Activated naive CD4-positive, alpha-beta T cell treated with anti-CD3 and anti-CD28 coated beads, Interleukin-2, amount 10 ng/mL, durations not matched to agents 7 days and 5 days (primary cell): Measurements from ENCODE around the gene CHRNA4.

Experiments
- CTCF ChIA-PET: fragments of 350-600 bp; sonication (Branson Sonifier 250); formaldehyde crosslinking; loops from one replicate; lab custom pipeline; 2021; ENCODE audit warnings: antibody characterized with exemption; lab: Charles Lee
- DNase-seq: peaks from one replicate; pipeline ENCODE4 v3.0.0-alpha.2; 2020
- H3K27ac Mint-ChIP-seq: one replicate; pipeline ENCODE4 v1.8.0; 2021; ENCODE audit warnings: mild to moderate bottlenecking, moderate library complexity, mixed read lengths
- H3K27me3 Mint-ChIP-seq: one replicate; pipeline ENCODE4 v1.8.0; 2021; ENCODE audit warnings: mild to moderate bottlenecking, mixed read lengths
- H3K36me3 Mint-ChIP-seq: one replicate; pipeline ENCODE4 v1.8.0; 2021; ENCODE audit warnings: mixed read lengths
- H3K4me1 Mint-ChIP-seq: one replicate; pipeline ENCODE4 v1.8.0; 2021; ENCODE audit warnings: mixed read lengths
- H3K4me3 Mint-ChIP-seq: one replicate; pipeline ENCODE4 v1.8.0; 2021; ENCODE audit warnings: mild to moderate bottlenecking, moderate library complexity, mixed read lengths
- H3K9me3 Mint-ChIP-seq: one replicate; pipeline ENCODE4 v1.8.0; 2021; ENCODE audit warnings: mixed read lengths

CHRNA4 gene

DNA sequence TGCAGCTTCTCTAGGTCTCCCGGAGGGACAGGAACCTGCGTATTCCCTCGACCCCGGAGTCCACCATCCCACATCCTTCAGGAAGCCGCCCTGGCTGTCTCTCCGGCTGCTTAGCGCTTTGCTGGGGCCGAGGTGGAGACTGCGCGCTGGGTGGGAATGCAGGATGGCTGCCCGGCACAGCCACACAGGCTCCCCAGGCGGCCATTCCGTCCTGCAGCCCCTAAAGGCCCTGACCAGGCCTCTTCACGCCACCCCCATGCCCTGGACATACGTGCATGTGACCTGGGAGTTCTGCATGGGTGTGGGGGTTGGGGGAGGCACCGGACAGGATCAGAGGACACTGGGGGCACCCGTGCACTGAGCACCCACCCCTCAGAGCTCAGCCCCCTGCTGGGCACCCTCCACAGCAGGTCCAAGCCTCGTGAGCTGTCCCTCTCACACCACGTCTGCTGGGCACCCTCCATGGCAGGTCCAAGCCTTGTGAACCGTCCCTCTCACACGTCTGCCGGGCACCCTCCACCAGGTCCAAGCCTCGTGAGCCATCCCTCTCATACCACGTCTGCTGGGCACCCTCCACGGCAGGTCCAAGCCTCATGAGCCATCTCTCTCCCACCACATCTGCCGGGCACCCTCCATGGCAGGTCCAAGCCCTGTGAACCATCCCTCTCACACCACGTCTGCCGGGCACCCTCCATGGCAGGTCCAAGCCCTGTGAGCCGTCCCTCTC lies 40.4 kb upstream of the CHRNA4 start:
- H3K36me3 Mint-ChIP-seq = no peaks in the 10 kb centered on the region
- no peak overlapping the region for H3K4me3 Mint-ChIP-seq
- peaks cover 6% of the 10 kb centered on the region for H3K27me3 Mint-ChIP-seq
- H3K4me1 Mint-ChIP-seq = no peaks in the 10 kb centered on the region
- H3K27ac Mint-ChIP-seq = no peak overlapping the region
- CTCF ChIA-PET = no interaction called here
- no peak for DNase-seq
- H3K9me3 Mint-ChIP-seq = peaks cover 2% of the 10 kb centered on the region

DNA sequence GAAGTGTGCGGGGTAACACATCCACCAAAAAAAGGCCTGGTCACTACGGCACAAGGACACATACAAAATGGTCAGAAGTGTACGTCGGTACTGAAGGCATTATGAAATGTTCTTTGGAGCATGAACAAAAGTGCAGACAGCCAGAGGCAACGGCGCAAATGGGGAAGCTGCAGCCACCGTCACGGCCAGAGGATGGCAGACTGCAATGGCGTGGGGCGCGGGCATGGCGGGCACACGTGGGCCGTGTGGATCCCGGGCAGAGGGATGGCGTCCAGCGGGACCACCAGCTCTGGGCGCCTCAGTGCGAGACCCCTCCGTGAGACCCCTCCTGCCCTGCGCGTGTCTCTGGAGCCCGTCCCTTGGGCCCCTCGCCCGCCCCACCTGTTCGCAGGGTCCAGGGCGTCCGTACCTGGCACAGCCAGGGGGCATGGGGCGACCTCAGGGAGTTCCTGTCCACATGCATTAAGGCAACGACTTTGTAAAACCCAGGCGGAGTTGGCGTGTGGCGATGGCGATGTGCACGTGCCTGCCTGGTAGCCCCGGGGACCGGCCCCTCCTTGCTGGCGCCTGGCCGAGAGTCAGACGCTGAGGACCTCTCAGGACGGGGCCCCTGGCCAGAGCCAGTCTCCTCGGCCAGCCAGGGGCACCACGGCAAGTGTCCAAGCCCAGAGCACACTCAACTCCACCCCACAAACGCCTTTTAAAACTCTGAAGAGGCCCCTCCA lies 39.5 kb upstream of the CHRNA4 start:
- H3K4me3 Mint-ChIP-seq = no peak overlapping the region
- no peak overlapping the region for H3K27ac Mint-ChIP-seq
- peaks cover 2% of the 10 kb centered on the region for H3K9me3 Mint-ChIP-seq
- H3K27me3 Mint-ChIP-seq = peaks cover 8% of the 10 kb centered on the region
- H3K4me1 Mint-ChIP-seq = no peaks in the 10 kb centered on the region
- no peaks in the 10 kb centered on the region for H3K36me3 Mint-ChIP-seq
- DNase-seq = no peak
- CTCF ChIA-PET = no interaction called here

DNA sequence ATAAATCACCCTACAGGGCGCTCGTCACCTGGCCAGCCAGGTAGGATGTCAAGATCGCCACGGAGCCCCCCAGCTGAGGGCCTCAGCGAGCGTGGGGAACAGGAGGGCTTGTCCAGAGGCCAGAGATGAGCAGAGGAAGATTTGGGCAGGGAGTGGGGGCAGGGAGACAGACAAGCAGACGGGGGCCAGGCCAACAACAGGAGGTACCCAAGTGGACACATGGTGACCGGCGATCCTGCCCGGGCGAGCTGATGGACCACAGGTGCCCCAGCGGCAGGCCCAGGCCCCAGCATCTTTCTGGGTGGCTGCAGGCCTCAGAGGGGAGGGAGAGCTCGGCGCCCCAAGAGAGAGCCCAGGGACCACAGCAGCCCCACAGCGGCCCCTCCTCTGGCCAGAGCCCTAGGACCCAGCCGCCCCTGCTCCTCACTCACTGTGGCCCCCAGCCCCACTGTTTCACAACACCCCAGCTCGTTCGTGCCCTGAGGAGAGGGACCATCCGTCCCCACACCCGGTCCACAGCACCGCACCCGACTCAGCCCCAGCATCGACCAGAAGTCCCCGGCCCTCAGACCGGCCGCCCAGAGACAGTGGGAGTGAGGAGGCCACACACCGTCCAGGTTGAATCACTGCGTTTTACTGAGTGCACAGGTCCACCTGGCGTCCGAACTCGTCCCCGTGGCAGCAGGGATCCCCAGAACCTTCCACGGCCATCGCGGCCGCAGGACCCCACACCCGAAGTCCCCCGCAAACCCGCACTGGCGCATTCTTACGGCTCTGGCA lies 38.6 kb upstream of the CHRNA4 start:
- Mint-ChIP-seq H3K27me3 (peaks cover 15% of the 10 kb centered on the region), H3K27ac (no peak overlapping the region), H3K9me3 (peaks cover 2% of the 10 kb centered on the region), H3K4me1 (no peaks in the 10 kb centered on the region), H3K4me3 (no peak overlapping the region), H3K36me3 (no peaks in the 10 kb centered on the region)
- CTCF ChIA-PET = no interaction called here
- DNase-seq = no peak

DNA sequence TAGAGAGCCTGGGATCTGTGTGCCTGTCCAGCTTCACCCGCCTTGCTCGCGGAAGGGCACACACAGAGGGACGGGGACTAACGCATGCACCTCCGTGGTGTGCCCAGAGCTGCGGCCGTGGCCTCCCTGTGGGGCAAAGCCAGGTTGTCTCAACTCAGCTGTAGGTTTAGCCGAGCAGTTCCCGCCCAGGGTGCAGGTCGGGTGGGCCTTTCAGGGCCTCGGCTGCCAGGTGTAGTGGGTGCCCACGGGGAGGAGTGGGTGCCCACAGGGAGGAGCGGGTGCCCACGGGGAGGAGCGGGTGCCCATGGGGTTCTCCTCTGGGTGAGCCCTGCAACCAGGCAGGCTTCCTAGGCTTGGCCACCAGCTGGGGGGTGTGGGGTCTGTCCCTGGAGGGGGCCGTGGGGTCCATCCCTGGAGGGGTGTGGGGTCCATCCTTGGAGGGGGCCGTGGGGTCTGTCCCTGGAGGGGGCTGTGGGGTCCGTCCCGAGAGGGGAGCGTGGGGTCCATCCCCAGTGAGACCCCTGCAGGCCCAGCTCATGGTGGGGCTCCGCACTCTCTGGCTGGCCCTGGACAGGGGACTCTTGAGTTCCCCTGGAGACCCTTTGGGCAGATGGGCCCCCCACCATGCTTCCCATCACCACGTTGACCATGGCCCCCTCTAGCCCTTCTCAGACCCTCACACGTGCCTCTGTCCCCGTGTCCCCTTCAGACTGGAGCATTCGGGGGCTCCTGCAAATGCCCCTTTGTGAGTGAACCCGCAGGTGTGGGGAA lies 37.8 kb upstream of the CHRNA4 start:
- Mint-ChIP-seq H3K27ac (no peak overlapping the region), H3K36me3 (no peaks in the 10 kb centered on the region), H3K27me3 (peaks cover 24% of the 10 kb centered on the region), H3K9me3 (peaks cover 2% of the 10 kb centered on the region), H3K4me3 (no peak overlapping the region), H3K4me1 (no peaks in the 10 kb centered on the region)
- DNase-seq = no peak
- CTCF ChIA-PET = no interaction called here

DNA sequence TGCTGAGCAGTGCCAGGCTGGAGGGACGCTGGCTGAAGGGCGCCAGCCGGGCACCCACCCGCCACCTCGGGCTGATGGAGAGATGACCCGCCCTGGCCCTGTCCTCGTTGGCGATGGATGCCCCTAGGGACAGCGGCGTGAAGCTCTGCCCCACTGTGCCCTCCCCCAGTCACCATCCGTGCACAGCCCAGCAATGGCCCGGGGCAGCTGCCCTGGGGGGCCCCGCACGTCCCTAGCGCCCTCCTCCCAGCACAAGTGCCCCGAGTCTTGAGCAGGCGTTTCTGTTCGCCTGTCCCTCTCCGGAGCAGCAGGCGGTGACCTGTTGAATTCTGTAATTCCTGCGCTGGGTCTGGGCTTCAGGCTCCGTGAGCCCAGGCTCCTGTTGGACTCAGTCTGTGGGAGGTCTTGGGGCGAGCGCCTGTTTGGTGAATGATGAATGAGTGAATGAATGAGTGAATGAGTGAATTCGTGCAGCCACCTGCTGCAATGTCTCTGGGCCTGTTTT lies 36.8 kb upstream of the CHRNA4 start:
- H3K4me1 Mint-ChIP-seq = no peaks in the 10 kb centered on the region
- H3K9me3 Mint-ChIP-seq = no peaks in the 10 kb centered on the region
- no peak for DNase-seq
- CTCF ChIA-PET = no interaction called here
- peaks cover 27% of the 10 kb centered on the region for H3K27me3 Mint-ChIP-seq
- H3K27ac Mint-ChIP-seq = no peak overlapping the region
- no peak overlapping the region for H3K4me3 Mint-ChIP-seq
- H3K36me3 Mint-ChIP-seq = no peaks in the 10 kb centered on the region

DNA sequence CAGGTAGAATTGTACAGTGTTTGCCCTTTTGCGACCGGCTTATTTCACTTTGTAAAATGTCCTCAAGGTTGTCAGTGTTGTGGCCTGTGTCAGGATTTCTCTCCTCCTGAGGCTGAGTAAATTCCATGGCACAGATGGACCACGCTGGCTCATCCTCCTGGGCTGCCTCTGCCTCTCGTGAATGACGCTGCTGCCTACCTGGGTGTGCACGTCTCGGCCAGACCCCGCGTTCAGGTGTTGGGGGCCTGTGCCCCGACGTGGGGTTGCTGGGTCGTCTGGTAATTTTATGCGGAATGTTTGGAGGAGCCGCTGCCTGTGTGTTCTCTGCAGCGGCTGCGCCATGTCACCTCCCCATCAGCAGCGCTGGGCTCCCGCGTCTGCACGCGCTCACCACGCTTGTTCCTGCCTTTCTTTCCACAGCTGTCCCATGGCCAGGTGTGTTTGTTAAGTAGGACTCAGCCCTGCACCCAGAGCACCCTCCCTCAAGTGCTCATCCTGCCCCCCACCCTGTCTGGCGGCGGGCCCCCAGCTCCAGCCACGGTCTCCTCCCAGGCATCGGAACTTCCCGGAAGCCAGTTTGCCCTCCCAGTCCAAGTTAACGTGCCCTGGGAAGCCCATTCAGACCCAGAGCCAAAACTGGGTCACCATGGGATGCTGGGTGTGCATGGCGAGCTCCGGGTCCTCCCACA lies 36.1 kb upstream of the CHRNA4 start:
- CTCF ChIA-PET = no interaction called here
- H3K36me3 Mint-ChIP-seq = no peaks in the 10 kb centered on the region
- no peaks in the 10 kb centered on the region for H3K4me1 Mint-ChIP-seq
- peaks cover 27% of the 10 kb centered on the region for H3K27me3 Mint-ChIP-seq
- H3K4me3 Mint-ChIP-seq = no peak overlapping the region
- no peaks in the 10 kb centered on the region for H3K9me3 Mint-ChIP-seq
- no peak overlapping the region for H3K27ac Mint-ChIP-seq
- no peak for DNase-seq

DNA sequence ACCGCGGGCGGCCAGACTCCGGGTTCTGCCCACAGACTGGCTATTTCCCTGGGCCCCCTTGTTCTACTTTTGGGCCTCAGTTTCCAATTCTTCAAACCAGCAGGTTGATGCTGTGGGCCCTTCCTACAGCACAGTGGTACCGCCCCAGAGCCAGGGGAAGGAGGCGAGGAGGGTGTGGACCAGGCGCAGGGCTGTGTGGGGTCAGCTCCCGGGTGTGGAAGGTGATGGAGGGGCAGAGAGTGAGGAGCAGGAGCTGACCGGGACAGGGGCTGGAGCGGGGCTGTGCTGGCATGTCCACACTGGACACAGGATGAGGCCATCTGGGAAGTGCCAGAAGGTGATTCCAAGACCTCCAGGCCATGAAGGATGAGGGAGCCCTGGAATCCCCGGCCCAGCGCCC lies 35.2 kb upstream of the CHRNA4 start:
- no peak overlapping the region for H3K4me3 Mint-ChIP-seq
- H3K9me3 Mint-ChIP-seq = no peaks in the 10 kb centered on the region
- CTCF ChIA-PET = no interaction called here
- H3K36me3 Mint-ChIP-seq = no peaks in the 10 kb centered on the region
- peaks cover 20% of the 10 kb centered on the region for H3K27me3 Mint-ChIP-seq
- H3K4me1 Mint-ChIP-seq = no peaks in the 10 kb centered on the region
- no peak overlapping the region for H3K27ac Mint-ChIP-seq
- no peak for DNase-seq

DNA sequence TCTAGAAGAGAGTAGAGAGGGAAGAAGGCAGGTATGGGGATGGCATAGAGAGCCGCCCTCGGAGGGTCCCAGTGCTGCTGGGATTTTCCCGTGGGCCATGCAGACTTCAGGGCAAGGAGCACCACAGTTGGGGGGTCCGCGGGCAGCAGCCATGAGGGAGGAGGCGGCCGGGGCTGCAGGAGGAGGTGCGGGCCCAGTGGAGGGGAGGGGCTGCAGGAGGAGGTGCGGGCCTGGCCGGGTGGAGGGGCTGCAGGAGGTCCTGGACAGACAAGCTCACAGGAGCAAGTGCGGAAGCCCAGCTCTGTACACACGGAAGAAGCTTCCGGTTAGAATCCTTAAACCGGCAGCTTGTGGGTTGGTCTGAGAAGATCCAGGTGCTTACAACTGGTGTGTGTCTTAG lies 34.6 kb upstream of the CHRNA4 start:
- H3K36me3 Mint-ChIP-seq = no peaks in the 10 kb centered on the region
- no peak overlapping the region for H3K4me3 Mint-ChIP-seq
- no peaks in the 10 kb centered on the region for H3K4me1 Mint-ChIP-seq
- H3K27ac Mint-ChIP-seq = no peak overlapping the region
- CTCF ChIA-PET = no interaction called here
- no peak for DNase-seq
- H3K9me3 Mint-ChIP-seq = no peaks in the 10 kb centered on the region
- peaks cover 20% of the 10 kb centered on the region for H3K27me3 Mint-ChIP-seq

DNA sequence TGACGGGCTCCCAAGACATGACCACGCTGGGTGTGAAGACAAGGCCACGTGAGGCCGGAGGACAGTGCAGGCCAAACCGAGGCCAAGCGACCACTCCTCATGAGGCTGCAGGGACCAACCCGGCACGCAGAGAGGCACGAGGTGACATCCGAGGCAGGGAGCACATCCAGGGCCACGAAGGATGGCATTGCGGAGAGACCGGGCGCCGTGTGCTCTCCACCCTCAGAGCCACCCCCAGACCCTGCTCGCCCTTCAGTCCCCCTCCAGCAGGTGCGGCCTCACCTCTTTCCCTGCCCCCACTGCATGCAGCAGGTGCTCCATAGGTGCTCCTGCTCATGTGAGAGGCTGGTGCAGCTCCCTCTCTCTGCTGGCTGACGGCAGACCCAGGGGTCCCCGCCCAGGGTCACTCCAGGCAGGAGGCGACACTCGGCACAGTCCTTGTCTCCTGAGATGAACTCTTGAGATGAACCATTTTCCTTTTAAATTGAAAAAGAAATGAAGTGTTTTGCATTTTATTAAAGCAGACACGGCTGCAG lies 33.8 kb upstream of the CHRNA4 start:
- Mint-ChIP-seq H3K9me3 (no peaks in the 10 kb centered on the region), H3K4me3 (no peak overlapping the region), H3K27ac (no peak overlapping the region), H3K4me1 (no peaks in the 10 kb centered on the region), H3K27me3 (peaks cover 20% of the 10 kb centered on the region), H3K36me3 (no peaks in the 10 kb centered on the region)
- CTCF ChIA-PET = no interaction called here
- no peak for DNase-seq

DNA sequence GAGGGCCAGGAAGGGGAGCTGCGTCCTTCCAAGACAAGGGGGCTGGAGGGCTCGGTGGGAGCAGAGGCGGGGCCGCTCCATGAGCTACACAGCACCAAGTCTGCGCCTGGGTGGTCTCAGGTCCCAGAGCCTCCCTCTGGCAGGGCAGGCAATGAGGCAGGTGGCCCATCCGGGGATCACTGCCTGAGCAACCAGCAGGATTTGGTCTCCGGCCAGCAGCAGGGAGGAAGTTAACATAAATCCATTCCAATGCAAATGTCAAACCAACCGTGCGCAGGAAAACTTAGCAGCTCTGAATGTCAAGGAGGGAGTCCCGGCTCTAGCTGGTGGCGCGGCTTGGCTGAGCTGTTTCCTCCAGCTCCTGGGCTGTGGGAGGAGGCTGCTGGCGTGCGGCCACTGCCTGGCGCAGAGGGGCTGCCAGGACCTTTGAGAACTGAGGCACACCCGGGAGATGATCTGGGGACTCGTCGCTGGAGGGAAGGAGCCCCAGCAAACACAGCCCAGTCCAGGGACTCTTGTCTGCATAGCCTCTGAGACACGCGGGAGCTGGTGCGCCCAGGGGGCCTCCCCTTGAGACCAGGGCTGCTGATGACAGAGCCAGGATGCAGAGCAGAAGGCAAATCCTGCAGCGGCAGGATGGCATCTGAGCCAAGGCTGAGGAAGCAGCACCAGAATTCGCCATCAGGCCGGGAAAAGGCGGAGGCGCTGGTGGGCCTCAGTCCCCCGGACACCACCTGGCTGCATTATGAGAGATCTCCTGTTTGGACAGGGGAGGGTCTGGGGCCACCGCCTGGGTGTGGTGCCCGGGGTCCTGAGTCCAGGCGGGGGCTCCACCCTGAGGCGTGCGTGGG lies 33.1 kb upstream of the CHRNA4 start:
- H3K4me1 Mint-ChIP-seq = no peaks in the 10 kb centered on the region
- no peak overlapping the region for H3K27ac Mint-ChIP-seq
- H3K9me3 Mint-ChIP-seq = no peaks in the 10 kb centered on the region
- peaks cover 20% of the 10 kb centered on the region for H3K27me3 Mint-ChIP-seq
- CTCF ChIA-PET = interaction anchor here (1.4 kb wide), 1 partner anchor 12 kb away, joined by 3 read pairs; no protein-coding TSS in a partner anchor
- DNase-seq = no peak
- H3K4me3 Mint-ChIP-seq = no peak overlapping the region
- no peaks in the 10 kb centered on the region for H3K36me3 Mint-ChIP-seq

DNA sequence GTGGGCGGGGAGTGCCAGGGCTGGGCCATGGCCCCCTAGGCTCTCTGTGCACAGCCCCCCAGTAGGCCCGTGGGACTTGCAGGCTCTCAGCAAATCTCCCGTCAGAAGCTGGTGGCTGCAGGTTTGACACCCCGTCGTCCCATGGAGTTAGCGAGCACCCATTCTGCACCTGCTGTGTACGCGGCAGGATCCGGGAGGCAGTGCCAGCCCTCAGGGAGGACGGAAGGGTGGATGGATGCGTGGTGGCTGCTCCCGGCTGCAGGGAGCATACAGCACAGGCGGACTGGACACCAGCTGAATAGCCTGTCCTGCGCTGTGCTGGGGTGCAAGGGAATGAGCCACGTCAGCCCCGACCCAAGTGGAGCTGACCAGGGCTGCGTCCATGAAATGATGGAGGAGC lies 32.4 kb upstream of the CHRNA4 start:
- no peak overlapping the region for H3K4me3 Mint-ChIP-seq
- H3K27me3 Mint-ChIP-seq = peaks cover 20% of the 10 kb centered on the region
- DNase-seq = no peak
- no peaks in the 10 kb centered on the region for H3K4me1 Mint-ChIP-seq
- no peak overlapping the region for H3K27ac Mint-ChIP-seq
- CTCF ChIA-PET = interaction anchor here (1.4 kb wide), 1 partner anchor 11 kb away, joined by 3 read pairs; no protein-coding TSS in a partner anchor
- no peaks in the 10 kb centered on the region for H3K9me3 Mint-ChIP-seq
- H3K36me3 Mint-ChIP-seq = no peaks in the 10 kb centered on the region

DNA sequence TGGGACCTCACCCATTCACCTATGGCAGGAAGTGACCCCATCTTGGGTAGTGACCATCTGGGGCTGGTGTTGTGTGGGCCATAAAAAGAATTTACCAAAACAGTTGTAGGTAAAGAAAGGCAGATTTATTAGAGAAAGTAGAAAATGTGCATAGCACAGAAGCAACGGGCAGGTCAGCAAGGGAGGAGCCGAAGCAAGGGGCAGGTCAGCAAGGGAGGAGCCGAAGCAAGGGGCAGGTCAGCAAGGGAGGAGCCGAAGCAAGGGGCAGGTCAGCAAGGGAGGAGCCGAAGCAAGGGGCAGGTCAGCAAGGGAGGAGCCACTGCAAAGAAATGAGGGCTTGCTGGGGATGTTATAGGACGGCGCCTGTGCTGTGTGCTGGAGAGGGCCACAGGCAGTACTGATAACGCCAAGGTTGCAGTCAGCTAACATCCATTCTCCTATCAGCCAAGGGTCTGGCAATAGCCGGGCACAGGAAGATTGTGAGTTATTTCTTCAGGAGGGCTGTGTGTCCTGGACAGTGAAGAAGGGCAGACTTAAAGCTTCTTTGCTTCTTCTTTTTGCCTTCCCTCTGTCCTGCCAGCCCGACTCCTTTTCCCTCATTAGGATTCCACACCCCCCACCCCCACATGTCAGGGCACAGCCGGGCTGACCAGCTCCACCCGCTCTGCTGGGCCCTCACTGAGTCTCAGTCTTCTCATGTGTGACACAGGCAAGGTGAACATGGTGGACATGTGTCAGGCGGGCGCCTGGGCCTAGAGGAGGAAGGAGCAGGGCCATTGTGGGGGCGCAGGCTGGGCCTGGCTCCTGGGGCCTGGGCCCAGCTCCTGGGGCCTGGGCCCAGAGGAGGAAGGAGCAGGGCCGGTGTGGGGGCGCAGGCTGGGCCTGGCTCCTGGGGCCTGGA lies 31.6 kb upstream of the CHRNA4 start:
- H3K9me3 Mint-ChIP-seq = peaks cover 5% of the 10 kb centered on the region
- H3K4me1 Mint-ChIP-seq = no peaks in the 10 kb centered on the region
- H3K27ac Mint-ChIP-seq = no peak overlapping the region

More for the DNA sequence above, 31.6 kb upstream of the CHRNA4 start:
- DNase-seq = no peak
- Mint-ChIP-seq H3K27me3 (peaks cover 20% of the 10 kb centered on the region), H3K4me3 (no peak overlapping the region), H3K36me3 (no peaks in the 10 kb centered on the region)
- CTCF ChIA-PET = no interaction called here
